Measurements from ENCODE around the gene SVIL. TPM values are rescaled to one million over a fixed set of nuclear protein-coding genes. Genes with fewer than 3 reads are reported as not detected.

SVIL gene
- total and polyA plus RNA-seq, 2 of the 13 experiments (the other 11 are each of a cell fraction or from before 2014, with no cell fraction given) = 3.9 to 12.1 TPM

GRCh38 chr10:29414501-29414900 is 220.3 kb downstream of the SVIL start:
- H3K4me2 ChIP-seq (ENCODE audit: low read depth, low read length) = peak overlapping the region; percentile 41
- H3K9me3 ChIP-seq (ENCODE audit: low read length) = no peaks in the 10 kb centered on the region
- ATAC-seq (no peak), FAIRE-seq (no peak), DNase-seq (ENCODE audit: low spot score) (peak; percentile 37)
- H4K20me1 ChIP-seq (ENCODE audit: insufficient read depth, low read length) = no peaks in the 10 kb centered on the region; the same call in none of the 2 replicates
- 5% methylated on average over 1 of the region's 1 CpG for WGBS (ENCODE audit: low lambda C conversion rate)
- H3K9ac ChIP-seq (ENCODE audit: insufficient read depth, low read depth, low read length) = no peak overlapping the region
- 0 out of 2 replicates have a peak, but pooled peaks have one; percentile 31 for TF ChIP-seq GATAD2A (CRISPR knock-in tag; IDR thresholded peaks at IDR 0.05)
- peak; percentile 33; the same call in 1 of the 2 replicates for TF ChIP-seq ARID5B (CRISPR knock-in tag; IDR thresholded peaks at IDR 0.05)
- TF ChIP-seq ZNF646 (CRISPR knock-in tag; IDR thresholded peaks at IDR 0.05) = no peak
- 0 out of 2 replicates have a peak, but pooled peaks have one; percentile 21 for TF ChIP-seq FOXA3 (CRISPR knock-in tag; IDR thresholded peaks at IDR 0.05)
- 0 out of 2 replicates have a peak, but pooled peaks have one; percentile 17 for TF ChIP-seq ZGPAT (CRISPR knock-in tag; IDR thresholded peaks at IDR 0.05)
- peak; percentile 29; the same call in 1 of the 2 replicates for TF ChIP-seq KAT8 (CRISPR knock-in tag; IDR thresholded peaks at IDR 0.05)
- no peak for TF ChIP-seq SOX13 (IDR thresholded peaks at IDR 0.05)
- TF ChIP-seq SOX13 (CRISPR knock-in tag; conservative IDR thresholded peaks at IDR 0.05 in 1 of 2, IDR thresholded peaks at IDR 0.05 in 1 of 2) = peak in 1 of 2 experiments; percentile 79; a peak in 2 of 4 replicates
- no peak for TF ChIP-seq FOXM1 (CRISPR knock-in tag; IDR thresholded peaks at IDR 0.05)
- TF ChIP-seq SOX5 (CRISPR knock-in tag; IDR thresholded peaks at IDR 0.05; ENCODE audit: borderline replicate concordance) = peak; percentile 55; the same call in 1 of the 2 replicates
- peaks cover 85% of the 10 kb centered on the region for H3K79me2 ChIP-seq (ENCODE audit: insufficient read depth, low read length)
- CTCF ChIA-PET (ENCODE audit: low intra/inter-chr PET ratio, low total read pairs) = no interaction called here
- no peak overlapping the region for H2AFZ ChIP-seq (ENCODE audit: low read length)
- POLR2A ChIA-PET = no interaction called here
- H3K4me3 ChIP-seq (replicated peaks in 1 of 3; ENCODE audit: insufficient read depth in 1 of 3, low read depth in 2 of 3, low read length in 3 of 3) = no peak overlapping the region
- peaks cover 62% of the 10 kb centered on the region for H3K4me1 ChIP-seq (ENCODE audit: insufficient read depth, low read length)
- intact Hi-C loops (cut with micrococcal nuclease; ENCODE audit: unreplicated experiment) (no loop called here), in situ Hi-C loops (cut with HindIII; ENCODE audit: extremely low pct_ligation_motif_present, low pct_unique_long_range_greater_than_20kb) (no loop called here)
- no peaks in the 10 kb centered on the region for H3K27me3 ChIP-seq (ENCODE audit: control insufficient read depth in 1 of 2, insufficient read depth in 2 of 2, low read length in 2 of 2)
- H3K27ac ChIP-seq (ENCODE audit: extremely low read length, insufficient read depth, low read length) = peak overlapping the region; percentile 26
- peaks cover 3 to 20% of the 10 kb centered on the region in 2 experiments; a peak in 3 of 5 replicates for H3K36me3 ChIP-seq (replicated peaks in 1 of 2; ENCODE audit: control insufficient read depth in 1 of 2, insufficient read depth in 2 of 2, low read length in 2 of 2)
- no TSS peak for BruUV-seq (replicated peaks)
